Activated CD8-positive, alpha-beta memory T cell treated with anti-CD3 and anti-CD28 coated beads, Interleukin-2, amount 50 U/mL, for 1 hour (primary cell): Measurements from ENCODE around the gene CRKL.
"Not testable (repeated sequence)": the region's sequence is repeated elsewhere in the genome, so short reads cannot be mapped to it uniquely, and the experiment has no call there.

Source experiments
- DNase-seq: peaks from one replicate; pipeline ENCODE4 v3.0.0-alpha.2; 2020; ENCODE audit errors: extremely low read depth

The CRKL gene

DNA sequence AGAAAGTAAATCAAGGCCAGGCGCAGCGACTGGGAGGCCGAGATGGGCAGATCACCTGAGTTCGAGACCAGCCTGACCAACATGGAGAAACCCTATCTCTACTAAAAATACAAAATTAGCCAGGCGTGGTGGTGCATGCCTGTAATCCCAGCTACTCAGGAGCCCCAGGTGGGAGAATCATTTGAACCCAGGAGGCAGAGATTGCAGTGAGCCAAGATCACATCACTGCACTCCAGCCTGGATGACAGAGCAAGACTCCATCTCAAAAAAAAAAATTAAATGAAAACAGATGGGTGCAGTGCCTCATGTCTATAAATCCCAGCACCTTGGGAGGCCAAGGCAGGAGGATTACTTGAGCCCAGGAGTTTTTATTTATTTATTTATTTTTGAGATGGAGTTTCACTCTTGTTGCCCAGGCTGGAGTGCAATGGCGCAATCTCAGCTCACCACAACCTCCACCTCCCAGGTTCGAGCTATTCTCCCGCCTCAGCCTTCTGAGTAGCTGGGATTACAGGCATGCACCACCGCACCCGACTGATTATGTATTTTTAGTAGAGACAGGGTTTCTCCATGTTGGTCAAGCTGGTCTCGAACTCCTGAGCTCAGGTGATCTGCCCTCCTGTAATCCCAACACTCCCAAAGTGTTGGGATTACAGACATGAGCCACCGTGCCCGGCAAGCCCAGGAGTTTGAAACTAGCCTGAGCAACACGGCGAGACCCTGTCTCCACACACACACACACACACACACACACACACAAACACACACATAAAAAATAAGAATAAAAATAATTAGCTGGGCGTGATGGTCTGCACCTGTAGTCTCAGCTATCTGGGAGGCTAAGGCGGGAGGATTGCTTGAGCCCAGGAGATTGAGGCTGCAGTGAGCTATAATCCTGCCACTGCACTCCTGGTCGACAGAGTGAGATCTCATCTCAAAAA, 15.8 kb upstream of the CRKL start:
- DNase-seq, result not testable (repeated sequence)

DNA sequence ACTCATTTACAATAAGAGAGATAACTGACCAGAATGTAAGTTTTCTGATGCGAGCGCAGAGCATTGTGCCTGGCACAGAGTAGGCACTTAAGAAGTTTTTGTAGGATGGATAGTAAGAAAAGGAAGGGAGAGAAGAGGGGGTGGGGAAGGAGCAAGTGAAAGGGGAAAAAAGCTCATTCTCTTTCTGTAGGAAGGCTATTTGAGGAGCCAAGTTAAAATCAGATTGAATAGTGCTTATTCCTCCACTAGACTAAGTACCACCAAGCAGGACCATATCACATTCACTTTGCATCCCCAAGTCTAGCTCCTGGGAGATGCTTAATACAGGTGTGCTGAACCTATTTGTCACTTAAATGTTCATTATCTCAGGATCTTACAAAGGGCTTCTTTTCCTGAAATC, 14.1 kb upstream of the CRKL start:
- no peak for DNase-seq

DNA sequence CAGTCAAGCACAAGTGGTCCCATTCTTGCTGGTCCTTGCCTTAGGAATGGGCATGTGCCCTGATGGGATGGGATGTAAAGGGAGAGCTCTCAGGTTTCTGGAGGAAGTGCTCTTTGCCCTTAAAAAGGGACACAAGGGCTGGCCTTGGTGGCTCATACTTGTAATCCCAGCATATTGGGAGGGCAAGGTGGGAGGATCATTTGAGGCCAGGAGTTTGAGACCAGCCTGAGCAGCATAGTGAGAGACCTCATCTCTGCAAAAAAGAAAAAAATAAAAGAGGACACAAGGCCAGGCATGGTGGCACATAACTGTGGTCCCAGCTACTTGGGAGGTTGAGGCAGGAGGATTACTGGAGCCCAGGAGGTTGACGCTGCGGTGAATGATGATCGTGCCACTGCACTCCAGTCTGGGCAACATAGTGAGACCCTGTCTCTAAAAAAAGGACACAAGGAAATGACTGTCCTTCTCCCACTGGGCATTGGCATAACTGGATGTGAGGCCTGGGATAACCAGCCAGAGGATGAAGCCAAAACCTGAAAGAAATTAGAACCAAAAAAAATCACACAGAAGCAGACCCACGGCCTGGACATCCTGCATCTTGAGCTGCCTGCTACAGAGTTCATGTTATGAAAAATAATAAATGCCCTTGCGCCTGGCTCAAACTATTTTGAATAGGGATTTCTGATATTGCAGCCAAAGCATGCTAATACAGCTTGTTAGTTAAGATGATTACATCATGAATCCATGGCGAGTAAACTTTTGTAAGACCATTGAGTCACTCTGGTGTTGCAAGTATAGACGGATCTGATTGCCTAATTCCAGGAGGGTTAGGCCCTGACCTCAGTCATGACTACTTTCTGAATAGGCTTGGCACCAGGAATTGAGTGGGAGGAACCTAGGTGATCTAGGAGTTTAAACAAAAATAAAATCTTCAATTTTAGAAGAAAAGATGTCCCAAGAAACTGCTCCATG, 12.9 kb upstream of the CRKL start:
- no peak for DNase-seq

DNA sequence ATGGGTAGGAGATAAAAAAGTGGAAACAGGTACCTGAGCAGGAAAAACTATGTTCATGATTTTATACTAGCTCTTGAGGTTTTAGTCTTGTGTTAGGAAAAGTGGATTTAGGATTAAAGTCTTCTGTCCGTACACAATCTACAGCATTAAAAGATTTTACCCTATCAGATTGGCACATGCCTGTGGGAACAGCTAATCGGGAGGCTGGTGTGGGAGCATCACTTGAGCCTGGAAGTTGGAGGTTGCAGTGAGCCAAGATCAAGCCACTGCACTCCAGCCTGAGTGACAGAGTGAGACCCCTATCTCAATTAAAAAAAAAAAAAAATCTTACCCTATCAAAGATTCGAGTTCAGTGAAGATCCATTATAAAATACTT, 12.2 kb upstream of the CRKL start:
- no peak for DNase-seq

DNA sequence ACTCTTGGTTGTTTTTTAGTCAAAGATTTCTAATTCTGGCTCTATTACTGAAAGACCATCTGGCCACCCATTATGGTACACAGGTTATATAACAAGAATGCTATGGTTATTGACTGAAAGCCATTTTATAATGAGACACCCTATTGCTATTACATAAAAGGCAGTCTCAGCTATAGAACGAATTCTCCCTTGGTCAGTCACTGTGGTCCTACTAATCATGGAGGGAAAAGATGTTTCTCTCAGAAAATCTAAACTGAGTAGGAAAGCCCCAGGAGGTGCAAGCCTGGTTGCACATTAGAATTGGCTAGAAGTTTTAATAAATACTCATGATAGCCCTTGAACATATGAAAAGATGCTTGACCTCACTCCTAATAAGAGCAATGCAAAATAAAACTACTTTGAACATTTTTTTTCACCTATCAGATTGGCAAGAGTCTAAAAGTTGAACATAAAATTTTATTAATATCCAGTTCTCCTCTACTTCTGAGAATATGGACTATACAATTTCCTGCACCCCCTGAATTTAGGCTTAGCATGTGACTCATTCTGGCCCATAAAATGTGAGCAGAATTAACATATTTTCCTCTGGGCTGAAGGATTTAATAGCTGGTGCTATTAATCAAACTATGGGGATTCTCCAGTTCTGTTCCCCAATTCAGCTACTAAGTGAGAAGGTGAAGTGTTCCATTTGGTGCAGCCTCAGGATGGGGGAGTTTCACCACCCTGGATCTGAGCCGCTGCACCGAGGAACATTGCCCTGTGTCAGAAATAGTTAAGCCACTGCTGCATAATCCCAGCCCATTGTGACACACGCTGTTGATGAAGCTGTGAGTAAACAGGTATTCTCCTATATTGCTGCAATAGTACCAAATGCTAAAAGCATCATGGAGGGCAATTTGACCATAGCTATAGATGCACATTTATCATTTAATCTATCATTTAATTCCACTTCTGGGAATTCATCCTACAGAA, 11.5 kb upstream of the CRKL start:
- no peak for DNase-seq

DNA sequence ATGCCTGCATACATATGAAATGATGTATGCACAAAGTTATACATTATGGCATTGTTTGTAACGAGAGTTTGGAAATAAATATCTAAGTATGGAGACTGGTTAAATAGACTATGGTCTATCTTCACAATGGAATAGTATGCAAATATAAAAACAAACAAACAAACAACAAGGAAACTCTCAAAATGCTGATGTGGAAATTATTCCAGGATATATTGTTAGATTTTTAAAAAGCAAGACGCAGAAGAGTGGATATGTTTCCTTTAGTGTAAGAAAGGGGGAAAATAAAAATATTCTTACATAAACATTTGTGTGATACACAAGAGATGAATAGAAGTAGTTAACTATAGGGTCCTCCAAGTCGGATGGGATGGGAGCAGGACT, 10.8 kb upstream of the CRKL start:
- no peak for DNase-seq

DNA sequence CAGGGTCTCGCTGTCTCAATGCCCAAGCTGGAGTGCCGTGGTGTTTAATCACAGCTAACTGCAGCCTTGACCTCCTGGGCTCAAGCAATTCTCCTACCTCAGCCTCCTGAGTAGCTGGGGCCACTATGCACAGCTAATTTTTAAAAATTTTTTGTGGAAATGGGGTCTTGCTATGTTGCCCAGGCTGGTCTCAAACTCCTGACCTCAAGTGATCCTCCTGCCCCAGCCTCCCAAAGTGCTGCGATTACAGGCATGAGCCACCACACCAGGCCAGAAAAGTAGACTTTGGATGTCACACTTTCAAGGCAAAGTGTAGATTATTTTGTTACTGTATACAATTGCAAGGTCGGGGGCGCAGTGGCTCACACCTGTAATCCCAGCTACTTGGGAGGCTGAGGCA, 8.5 kb upstream of the CRKL start:
- not testable (repeated sequence) for DNase-seq

DNA sequence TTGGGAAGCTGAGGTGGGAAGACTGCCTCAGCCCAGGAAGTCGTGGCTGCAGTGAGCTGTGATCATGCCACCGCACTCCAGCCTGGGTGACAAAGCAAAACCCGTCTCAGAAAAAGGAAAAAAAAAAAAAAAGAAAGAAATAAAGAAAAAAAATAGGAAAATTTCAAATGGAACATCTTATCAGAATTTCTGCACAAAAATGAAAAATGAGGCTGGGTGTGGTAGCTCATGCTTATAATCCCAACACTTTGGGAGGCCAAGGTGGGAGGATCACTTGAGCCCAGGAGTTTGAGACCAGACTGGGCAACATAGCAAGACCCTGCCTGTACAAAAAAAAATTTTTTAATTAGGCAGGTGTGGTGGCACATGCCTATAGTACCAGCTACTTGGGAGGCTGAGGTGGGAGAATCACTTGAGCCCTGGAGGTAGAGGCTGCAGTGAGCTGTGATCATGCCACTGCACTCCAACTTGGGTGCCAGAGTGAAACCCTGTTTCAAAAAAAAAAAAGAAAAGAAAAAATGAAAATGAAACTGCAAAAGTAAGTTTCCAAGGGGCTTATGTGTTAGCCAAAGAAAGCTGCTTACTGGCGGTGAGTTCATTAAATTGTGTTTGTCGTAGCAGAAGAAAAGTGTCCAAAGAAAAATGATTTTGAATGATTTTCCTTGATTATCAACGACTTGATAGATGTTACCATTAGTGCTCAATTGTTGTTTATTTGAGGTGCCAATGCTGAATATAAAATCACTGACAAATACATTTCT, 7.5 kb upstream of the CRKL start:
- DNase-seq, result no peak

DNA sequence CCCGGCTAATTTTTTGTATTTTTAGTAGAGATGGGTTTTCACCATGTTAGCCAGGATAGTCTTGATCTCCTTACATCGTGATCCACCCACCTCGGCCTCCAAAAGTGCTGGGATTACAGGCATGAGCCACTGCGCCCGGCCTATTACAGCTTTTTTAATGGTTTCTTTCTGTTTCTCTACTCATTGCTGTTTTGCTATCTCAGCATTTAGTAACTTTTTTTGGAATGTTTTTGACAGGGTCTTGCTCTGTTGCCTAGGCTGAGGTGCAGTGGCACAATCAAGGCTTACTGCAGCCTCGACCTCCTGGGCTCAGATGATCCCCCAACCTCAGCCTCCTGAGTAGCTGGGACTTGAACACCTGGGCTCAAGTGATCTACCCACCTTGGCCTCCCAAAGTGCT, 4.7 kb upstream of the CRKL start:
- no peak for DNase-seq

DNA sequence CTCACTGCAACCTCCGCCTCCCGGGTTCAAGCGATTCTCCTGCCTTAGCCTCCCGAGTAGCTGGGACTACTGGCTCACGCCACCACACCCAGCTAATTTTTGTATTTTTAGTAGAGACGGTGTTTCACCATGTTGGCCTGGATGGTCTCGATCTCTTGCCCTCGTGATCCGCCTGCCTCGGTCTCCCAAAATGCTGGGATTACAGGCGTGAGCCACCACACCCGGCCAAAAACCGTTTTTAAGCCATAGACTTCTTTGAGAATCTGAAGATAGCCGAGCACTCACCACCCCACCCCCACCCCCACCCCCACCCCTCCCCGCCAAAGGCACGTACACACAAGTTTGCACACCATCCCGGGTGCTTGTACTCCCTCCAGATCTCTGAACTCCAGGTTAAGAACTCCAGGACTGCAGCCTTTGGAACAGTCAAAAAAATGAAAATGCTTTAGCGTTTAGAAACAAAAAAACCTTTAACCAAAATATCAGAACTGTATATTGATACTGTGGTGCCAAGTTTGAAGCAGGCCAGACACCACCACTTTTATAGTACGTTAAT, 1.5 kb downstream of the CRKL start:
- no peak for DNase-seq

DNA sequence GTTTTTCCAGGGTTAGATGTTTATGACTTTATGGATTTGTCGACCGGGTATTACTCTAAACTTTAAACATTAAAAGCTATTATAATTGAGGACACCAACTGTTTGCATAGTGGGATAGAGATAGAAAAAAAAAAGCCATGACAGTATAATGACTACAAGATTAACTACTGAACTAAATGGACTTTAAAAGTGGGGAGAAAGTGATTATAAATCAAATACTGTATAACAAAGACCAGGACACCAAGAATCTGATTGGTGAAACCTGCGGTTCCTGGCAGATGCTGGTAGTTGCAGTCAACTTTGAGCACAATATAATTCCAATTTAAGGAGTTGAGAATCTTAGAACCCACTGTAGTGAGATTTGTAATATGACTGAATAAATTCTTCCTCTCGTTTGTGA, 2.5 kb downstream of the CRKL start:
- DNase-seq, result no peak

DNA sequence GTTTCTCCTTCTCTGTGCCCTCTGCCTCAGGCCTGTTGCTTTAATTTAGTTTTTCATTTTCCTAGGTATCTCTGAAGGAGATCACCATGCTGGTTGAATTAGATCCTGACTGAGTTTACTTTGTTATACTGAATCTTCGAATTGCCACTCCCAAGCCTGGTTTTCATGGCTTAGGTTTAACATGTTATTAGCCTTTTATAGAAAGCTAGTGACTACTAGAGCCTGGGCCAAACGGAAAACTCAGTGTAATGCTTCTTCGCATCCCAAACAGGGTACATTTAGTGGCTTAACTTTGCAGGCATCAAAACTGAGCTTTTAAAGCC, 3.6 kb downstream of the CRKL start:
- no peak for DNase-seq

DNA sequence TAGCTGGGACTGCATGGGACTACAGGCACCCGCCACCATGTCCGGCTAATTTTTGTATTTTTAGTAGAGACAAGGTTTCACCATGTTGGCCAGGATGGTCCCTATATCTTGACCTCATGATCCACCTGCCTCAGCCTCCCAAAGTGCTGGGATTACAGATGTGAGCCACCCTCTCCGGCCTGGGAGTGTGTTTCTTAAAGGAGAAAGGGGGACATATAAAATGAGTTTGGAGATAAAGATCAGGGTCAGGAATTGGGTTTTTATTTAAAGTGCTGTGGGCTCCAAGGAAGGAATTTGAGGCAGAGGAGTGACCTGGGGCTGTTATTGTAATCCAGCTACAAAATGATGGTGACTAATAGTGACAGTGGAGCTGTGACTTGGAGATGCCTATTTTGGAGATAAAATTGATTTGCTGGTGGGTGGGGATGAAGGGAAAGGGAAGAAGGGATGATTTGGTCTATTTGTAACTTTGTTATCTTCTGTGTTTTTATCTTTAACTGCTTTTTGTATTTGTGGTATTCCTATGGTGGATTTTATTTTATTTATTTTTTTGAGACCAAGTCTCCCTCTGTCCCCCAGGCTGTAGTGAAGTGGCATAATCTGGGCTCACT, 5.0 kb downstream of the CRKL start:
- DNase-seq, result no peak

DNA sequence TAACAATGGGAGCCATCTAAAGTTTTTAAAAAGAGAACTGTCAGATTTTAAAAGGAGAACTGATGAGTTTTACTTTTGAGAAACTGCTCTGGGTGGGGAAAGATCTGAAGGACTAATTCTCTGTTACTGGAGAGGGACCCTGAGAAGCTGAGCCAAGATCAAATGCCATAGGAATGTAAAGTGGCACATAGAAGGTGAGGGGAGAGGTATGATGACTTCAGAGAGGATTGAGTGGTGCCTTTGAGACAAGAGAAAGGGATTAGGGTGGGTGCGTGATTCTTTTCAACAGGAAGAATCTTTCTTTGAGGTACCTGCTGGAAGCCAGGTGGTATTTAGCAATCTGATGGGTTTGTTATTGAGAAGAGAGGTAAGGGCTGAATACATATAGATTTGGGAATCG, 9.0 kb downstream of the CRKL start:
- DNase-seq, result no peak

DNA sequence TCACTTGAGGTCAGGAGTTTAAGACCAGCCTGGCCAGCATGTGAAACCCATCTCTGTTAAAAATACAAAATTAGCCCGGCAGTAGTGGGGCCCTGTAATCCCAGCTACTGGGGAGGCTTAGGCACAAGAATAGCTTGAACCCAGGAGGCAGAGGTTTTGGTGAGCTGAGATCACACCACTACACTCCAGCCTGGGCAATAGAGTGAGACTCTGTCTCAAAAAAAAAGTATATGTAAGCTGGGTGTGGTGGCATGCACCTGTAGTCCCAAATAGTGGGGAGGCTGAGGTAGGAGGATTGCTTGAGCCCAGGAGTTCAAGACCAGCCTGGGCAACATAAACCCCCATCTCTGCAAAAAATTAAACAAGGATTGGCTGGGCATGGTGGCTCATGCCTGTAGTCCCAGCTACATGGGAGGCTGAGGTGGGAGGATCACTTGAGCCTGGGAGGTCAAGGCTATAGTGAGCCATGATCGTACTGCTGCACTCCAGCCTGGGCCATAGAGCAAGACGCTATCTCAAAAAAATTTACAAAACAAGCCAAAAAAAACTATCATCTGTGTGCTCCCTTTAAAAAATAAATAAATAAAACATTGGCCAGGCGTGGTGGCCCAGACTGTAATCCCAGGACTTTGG, 10.8 kb downstream of the CRKL start:
- DNase-seq, result no peak

DNA sequence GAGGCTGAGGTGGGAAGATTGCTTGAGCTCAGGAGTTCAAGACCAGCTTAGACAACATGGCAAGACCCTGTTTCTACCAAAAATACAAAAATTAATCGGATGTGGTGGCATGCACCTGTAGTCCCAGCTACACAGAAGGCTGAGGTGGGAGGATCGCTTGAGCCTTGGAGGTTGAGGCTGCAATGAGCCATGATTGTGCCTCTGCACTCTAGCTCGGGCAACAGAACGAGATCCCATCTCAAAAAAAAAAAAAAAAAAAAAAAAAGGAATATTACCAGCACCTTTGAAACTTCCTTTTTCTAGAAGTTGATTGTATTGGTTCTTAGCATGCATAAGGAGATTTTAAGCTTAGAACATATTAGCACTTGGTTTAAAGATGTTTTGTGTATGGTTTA, 11.4 kb downstream of the CRKL start:
- no peak for DNase-seq

DNA sequence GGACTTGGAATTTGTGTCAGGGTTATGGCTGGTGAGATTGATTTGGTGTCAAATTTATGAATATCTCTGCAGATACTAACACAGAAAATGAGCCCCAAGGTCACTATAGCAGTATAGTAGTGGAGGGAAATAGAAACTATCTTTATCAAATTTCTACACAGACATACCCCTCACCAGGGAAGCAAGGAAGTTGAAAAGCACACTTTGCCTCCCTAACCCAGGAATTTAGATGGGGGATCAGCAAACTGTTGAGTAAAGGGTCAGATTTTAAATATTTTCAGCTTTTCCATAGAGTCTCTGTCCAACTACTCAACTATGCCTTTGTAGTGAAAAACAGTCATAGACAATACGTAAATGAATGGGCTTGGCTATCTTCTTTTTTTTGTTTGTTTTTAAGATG, 12.8 kb downstream of the CRKL start:
- no peak for DNase-seq

DNA sequence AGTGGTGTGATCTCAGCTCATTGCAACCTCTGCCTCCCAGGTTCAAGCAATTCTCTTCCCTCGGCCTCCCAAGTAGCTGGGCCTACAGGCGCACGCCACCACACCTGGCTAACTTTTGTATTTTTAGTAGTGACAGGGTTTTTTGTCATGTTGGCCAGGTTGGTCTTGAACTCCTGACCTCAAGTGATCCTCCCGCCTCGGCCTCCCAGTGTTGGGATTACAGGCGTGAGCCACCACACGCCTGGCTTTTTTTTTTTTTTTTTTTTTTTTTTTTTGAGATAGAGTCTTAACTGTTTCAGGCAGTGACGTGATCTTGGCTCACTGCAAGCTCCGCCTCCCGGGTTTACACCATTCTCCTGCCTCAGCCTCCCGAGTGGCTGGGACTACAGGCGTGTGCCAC, 13.2 kb downstream of the CRKL start:
- not testable (repeated sequence) for DNase-seq

DNA sequence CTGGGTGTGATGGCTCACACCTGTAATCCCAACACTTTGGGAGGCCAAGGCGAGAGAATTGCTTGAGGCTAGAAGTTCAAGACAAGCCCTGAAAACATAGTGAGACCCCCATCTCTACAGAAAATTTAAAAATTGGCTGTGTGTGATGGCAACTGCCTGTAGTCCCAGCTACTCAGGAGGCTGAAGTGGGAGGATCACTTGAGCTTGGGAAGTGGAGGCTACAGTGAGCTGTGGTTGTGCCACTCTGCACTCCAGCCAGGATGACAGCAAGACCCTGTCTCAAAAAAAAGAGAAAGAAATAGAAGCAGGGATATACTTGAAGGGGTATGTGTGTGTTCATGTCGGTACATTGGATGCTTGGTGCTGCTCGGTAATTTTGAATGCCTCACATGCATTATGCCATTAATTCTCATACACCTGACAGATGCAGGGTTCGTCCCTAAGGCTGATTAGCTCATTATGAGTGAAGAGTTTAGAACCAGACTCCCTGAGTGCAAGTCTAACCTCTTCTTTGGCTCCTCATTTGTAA, 14.0 kb downstream of the CRKL start:
- no peak for DNase-seq

DNA sequence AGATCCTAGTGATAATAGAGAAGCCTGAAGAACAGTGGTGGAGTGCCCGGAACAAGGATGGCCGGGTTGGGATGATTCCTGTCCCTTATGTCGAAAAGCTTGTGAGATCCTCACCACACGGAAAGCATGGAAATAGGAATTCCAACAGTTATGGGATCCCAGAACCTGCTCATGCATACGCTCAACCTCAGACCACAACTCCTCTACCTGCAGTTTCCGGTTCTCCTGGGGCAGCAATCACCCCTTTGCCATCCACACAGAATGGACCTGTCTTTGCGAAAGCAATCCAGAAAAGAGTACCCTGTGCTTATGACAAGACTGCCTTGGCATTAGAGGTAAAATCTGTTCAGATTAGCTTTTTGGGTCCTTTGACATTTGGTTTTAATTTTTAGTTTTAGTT, 16.7 kb downstream of the CRKL start:
- no peak for DNase-seq
